Measurements from ENCODE around the gene SKA1.
"Not testable (repeated sequence)": the region's sequence is repeated elsewhere in the genome, so short reads cannot be mapped to it uniquely, and the experiment has no call there.

The SKA1 gene

DNA sequence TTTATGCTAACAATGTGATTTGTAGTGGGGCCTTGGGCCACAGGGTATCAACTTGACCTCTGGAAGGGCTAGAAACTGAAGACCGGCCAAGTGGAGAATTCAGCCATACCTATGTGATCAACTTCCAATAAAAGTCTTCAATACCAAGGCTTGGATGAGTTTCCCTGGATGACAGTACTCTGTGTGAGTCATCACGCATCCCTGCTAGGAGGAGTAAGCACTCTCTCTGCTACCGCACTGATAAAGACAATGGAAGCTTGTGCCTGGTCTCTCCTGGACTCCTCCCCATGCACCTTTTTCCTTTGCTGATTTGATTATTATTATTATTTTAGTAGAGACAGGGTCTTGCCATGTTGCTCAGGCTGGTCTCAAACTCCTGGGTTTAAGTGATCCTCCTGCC lies 58.1 kb downstream of the SKA1 start:
- no peak for DNase-seq

DNA sequence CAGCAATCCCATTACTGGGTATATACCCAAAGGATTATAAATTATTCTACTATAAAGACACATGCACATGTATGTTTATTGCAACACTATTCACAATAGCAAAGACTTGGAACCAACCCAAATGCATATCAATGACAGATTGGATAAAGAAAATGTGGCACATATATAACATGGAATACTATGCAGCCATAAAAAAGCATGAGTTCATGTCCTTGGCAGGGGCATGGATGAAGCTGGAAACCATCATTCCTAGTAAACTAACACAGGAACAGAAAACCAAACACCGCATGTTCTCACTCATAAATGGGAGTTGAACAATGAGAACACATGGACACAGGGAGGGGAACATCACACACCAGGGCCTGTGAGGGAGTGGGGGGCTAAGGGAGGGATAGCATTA lies 61.9 kb downstream of the SKA1 start:
- DNase-seq: not testable (repeated sequence)

DNA sequence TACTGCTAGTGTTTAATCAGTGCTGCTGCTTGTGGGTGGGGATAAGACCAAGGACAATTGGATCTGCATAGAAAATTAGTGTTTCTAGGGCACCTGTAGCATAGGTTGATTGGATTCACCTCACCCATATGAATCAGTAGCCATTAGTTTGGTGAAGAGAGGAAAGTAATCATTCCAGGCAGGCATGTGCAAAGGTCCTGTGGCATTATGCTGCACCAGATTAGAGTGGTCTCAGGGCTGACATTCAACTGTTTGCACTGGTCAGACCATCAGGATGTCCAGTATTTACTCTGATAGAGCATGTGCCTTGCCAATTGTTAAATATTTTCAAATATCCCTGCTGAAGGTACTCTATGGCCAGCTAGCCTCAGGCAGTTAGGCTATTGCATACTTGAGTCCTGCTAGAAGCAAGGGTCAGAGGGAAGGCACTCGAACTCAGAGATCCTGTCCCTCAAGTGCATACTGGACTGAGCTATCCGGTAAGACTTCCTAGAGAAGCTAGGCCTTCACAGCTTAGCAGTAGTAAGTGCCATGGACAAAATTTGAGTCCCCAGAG lies 64.7 kb downstream of the SKA1 start:
- no peak for DNase-seq

DNA sequence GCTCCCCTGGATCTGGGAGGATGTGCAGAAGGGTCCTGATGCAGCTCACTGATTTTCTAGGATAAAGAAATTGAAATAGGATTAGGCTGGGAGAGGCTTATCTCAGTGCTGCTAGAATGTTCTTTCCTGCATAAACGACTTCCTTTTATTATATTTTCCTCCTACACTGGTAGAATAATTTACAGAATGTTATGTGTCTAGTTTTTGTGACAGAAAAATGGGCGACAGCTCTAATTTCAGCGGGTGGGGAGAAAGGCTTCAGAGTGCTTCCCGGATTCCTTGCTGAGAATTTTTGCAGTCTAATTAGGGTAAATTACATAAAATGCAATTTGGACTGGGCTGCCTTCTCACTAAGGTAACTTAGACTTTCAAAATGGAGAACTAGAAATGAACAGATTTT lies 66.2 kb downstream of the SKA1 start:
- no peak for DNase-seq

DNA sequence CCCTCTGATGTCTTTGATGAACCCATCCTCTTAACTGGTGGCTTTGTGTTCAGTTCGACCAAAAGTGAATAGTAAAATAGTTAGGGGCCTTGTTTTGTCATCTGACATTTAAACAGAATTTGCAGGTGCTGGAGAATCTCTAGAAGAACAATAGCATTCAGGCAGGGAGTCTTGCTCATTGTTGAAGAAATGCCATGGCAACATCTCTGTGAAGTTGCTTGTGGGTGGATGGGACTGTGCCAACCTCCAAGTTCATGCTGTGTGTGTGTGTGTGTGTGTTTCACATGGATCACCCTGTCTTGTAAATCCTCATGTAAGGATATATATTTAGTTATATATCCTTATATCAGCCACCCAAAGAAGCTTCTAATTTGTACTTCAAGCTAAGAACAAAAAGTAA lies 66.7 kb downstream of the SKA1 start:
- DNase-seq: no peak

Data from CD4-positive, alpha-beta T cell treated with Interleukin-6 for 4 hours (primary cell).